GM19193 (cell line): Measurements from ENCODE around the gene JKAMP.

Experiments
- POLR2A ChIP-seq: IDR thresholded peaks from 4 replicates; pipeline ENCODE4 v1.6.1; 2011; ENCODE audit not compliant: insufficient read depth, insufficient read length; ENCODE audit errors: extremely low read depth

Gene JKAMP

DNA sequence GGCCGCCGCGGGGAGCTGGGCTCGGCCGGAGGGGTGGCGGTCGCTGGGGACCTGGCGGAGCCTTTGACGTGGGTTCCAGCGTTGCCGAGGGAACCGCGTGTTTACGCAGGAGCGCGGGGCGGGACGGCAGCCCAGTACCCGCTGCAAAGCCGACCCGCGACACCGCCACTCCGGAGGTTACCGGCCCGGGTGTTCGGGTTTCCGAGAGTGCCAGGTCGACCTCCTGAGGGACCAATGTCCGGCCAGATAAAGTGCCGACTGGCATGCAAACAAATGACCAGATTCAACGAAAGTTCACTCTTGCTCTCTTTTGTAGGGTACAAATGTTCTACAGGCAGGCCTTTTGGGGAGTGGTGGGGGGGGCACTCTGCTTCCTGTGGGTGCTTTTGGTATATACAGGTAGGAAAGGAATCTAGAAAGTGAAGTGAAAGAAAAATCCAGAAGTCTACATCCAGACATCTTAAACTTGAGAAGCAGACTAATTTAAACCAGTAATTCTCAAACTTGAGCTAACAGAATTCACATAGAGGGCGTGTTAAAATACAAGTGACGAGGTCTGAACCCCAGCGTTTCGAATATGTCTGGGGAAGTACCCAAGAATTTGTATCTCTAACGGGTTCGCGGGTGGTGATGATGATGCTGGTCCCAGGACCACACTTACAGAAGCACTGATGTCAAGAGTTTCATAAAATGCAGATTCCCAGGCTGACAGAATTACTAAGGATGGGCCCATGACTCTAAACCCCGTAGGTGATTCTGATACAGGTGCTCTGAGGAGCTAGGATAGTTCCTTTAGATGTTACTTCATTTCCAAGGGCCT, 18.8 kb upstream of the JKAMP start, which contains the start of gene GPR135:
GPR135 (minus strand) TSS at position 65 of the 820 bp plus-strand sequence. CDS start 154 bp downstream, outside the sequence.
- TF ChIP-seq POLR2A = no peak

- no peak for TF ChIP-seq POLR2A
Measured at GRCh38 chr14:59474172-59474571, 10.1 kb upstream of the JKAMP start.

GRCh38 chr14:59475709-59476108, 8.6 kb upstream of the JKAMP start:
- TF ChIP-seq POLR2A = no peak

GRCh38 chr14:59478540-59478939, 5.8 kb upstream of the JKAMP start:
- TF ChIP-seq POLR2A = no peak

DNA sequence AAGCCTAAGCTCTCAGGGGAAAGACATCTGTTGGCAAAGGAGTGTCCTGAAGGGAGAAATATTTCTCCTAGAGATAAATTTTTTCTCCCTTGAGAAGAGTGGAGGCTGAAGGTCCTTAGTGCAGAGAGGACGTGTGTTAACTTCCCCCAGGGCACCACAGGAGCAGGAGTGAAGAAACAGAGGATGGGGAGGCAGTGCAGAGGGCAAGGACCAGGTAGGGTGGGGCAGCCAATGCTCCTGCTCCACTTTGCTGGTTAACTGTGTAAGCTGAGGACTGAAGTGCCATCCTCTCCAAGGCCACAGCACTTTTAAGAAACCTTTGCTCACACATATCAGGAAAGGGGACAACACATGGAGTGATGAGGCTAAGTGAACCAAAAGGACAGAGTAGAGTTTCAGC, 4.2 kb upstream of the JKAMP start:
- TF ChIP-seq POLR2A = no peak

DNA sequence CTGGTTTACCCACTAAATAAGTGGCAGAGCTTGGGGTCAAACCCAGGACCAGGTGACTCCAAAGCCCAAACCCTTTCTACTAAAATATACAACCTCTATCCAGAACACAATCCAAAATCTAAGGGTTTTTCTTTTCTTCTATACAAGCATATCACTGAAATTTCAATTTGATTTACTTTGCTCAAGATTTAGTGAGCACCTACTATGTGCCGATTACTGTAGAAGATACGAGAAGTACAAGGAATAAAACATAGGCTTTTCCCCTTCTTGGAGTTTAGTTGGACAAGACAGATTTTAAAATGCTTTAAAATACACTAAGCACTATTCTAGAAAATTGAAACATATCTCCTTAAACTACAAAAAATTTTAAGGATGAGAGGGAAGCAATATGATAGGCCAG, 2.9 kb upstream of the JKAMP start:
- TF ChIP-seq POLR2A = no peak

DNA sequence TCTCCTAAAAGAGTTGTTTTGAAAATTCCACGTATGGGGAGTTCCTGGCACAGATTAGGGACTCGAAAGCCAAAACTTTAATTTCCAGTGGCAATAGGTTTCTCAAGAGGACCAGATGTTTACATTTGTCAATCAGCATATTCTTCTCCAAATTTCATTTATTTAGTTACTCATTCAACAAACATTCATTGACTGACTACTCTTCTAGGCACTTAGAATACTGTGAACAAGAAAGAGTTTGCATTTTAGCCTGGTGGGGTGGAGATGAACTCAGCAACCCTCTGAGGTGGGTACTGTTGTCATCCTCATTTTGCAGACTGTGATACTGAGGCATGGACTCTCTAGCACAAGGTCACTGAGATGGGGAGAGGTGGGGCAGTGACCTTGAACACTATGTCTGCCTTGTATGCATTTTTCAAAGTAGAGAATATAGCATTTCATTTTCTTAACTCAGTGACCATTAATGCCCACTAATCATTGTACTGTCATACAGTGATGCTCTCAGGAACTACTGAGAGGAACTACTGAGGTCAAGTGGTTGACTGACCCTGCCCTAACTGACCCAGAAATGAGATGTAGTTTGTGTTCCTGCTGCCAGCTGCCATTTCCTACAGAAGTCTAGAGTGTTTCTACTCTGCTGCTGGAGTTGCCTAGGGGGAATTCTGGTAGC, 2.3 kb upstream of the JKAMP start:
- no peak for TF ChIP-seq POLR2A

DNA sequence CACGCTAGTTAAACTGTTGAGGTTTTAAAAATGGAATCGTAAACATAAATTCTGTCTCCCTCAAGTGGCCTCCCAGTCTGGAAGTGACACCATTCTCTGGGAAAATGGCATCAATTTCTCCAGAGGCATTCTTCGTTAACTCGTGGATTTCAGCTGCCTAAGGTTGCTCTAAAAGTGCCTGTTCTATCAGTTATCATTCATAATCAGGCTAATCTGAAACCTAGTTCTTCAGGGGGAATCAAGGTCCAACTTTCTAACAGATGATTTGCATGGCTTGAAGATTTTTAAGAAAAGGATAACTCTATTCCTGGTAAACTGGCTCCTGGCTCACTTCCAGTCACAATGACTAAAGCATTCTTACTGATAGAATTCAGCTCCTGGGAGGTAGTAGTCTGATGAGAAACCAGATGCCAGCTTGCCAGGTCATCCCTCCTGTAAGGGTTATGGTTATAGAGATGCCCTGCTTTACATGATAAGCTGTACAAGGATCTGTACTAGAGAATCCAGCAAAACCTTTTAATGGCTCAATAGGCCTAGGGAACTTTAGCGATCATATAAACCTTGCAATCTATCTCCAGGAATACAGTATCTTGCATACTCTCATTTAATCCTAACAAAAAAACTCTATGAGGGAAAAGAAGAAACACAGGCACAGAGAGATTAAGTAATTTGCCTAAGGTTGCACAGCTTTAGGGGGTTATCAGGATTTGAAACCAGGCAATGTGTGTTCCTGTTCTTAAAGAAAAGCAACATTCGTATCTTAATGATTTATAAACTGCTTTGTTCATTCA, 1.6 kb upstream of the JKAMP start:
- no peak for TF ChIP-seq POLR2A

DNA sequence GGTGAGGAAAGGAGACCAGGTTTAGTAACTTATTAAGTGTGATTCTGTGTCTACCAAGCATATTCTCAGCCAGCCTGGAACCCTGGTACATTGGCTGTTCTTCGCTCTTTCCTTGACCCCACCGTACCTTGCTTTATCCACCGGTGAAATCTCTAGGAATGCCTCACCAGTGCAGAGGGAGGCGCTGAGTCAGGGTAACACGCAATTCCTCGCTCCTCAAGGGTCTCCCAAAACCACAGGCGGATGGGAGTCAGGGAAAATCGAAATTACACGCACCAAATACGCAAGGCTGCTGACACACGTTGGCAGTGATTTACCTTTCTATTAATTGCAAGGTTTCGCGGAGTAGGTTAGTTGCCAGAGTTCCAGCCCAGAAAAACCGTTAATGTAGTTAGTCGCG, 954 bp upstream of the JKAMP start:
- TF ChIP-seq POLR2A = no peak

DNA sequence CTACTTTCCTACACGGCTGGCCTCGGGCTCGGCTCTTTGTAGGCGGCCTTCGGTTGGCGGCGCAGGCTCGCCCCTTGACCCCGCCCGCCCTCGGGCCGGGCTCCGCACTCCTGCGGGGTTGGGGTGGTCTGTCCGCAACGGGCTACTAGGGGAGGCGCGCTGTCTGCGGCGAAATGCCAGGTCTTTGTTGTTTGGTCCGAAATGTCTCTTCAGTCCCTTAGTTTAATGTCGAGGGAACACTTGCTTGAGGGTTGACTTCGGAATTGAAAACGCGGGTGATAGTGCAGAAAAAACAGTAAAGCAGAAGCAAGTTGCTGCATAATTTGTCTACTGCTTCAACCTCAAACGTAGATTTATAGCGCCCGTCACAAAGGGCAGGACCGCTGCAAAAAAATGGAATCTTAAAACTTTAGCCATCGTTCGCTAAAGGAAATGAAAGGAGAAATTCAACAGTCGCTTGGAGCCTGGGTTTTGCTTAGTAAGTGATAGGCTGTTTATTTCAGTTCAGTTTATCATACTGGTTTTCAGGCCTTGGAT, 390 bp downstream of the JKAMP start:
- no peak for TF ChIP-seq POLR2A

GRCh38 chr14:59490756-59491155, 6.4 kb downstream of the JKAMP start:
- no peak for TF ChIP-seq POLR2A

- no peak for TF ChIP-seq POLR2A
Measured at GRCh38 chr14:59492384-59492783, 8.1 kb downstream of the JKAMP start.

DNA sequence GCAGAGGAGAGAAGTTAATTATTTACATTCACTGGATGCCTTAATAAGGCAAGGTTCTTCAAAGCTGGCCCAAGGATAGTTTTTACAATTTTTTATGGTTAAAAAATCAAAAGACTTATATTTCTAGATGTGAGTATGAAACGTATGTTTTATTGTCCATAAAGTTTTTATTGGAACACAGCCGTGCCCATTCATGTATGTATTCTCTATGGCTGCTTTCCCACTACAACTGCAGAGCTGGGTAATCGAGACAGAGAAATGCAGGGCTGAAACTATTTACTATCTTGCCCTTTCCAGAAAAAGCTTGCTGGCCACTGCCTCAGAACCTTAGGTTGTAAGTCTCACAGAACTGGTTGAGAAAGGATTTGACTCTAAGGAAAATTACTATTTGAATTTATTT, 16.4 kb downstream of the JKAMP start:
- TF ChIP-seq POLR2A = no peak

- TF ChIP-seq POLR2A = no peak
Measured at GRCh38 chr14:59503256-59503655, 18.9 kb downstream of the JKAMP start.
